Trophoblast cell (in vitro differentiated cells and primary cell): ENCODE data around the gene RPL13A.

Experiments used
- DNase-seq, 2 donors: peaks; one replicate each; pipeline ENCODE4 v3.0.0-alpha.2; 2016
- H2AFZ ChIP-seq: 2 replicates; pipeline ENCODE4 v1.6.1; 2013; ENCODE audit warnings: low read length, moderate library complexity, mild to moderate bottlenecking; ENCODE audit not compliant: insufficient read depth, poor library complexity
- H2AK5ac ChIP-seq: 2 replicates; pipeline ENCODE4 v1.6.1; 2013; ENCODE audit warnings: mild to moderate bottlenecking, low read length
- H2BK120ac ChIP-seq: 2 replicates; pipeline ENCODE4 v1.6.1; 2013; ENCODE audit warnings: low read length, mild to moderate bottlenecking, moderate library complexity; ENCODE audit not compliant: insufficient read depth, poor library complexity
- H2BK12ac ChIP-seq: 2 replicates; pipeline ENCODE4 v1.6.1; 2013; ENCODE audit warnings: mild to moderate bottlenecking, low read length, moderate library complexity
- H2BK5ac ChIP-seq: 2 replicates; pipeline ENCODE4 v1.6.1; 2013; ENCODE audit warnings: low read length, low read depth, moderate library complexity, mild to moderate bottlenecking; ENCODE audit not compliant: poor library complexity
- H3K14ac ChIP-seq: 2 replicates; pipeline ENCODE4 v1.6.1; 2013; ENCODE audit warnings: mild to moderate bottlenecking, low read length
- H3K18ac ChIP-seq: 2 replicates; pipeline ENCODE4 v1.6.1; 2013; ENCODE audit warnings: mild to moderate bottlenecking, low read length
- H3K23ac ChIP-seq: 2 replicates; pipeline ENCODE4 v1.6.1; 2013; ENCODE audit warnings: low read length
- H3K27ac ChIP-seq: 2 replicates; pipeline ENCODE4 v1.5.1; 2013; ENCODE audit warnings: low read depth, mild to moderate bottlenecking, inconsistent platforms, low read length, moderate library complexity
- H3K27me3 ChIP-seq: 2 replicates; pipeline ENCODE4 v1.6.1; 2013; ENCODE audit warnings: inconsistent platforms, mild to moderate bottlenecking, low read length, moderate library complexity; ENCODE audit not compliant: insufficient read depth
- H3K36me3 ChIP-seq, 2 experiments: 1 replicate in 1 of 2; 2 replicates in 1 of 2; pipeline ENCODE4 v1.6.1; 2013; ENCODE audit warnings: low read length in 2 of 2, mild to moderate bottlenecking in 2 of 2, moderate library complexity in 1 of 2; ENCODE audit not compliant: insufficient read depth in 2 of 2, control insufficient read depth in 1 of 2
- H3K4ac ChIP-seq: 2 replicates; pipeline ENCODE4 v1.6.1; 2013; ENCODE audit warnings: low read depth, mild to moderate bottlenecking, low read length, moderate library complexity
- H3K4me1 ChIP-seq, 2 experiments: 1 replicate in 1 of 2; 2 replicates in 1 of 2; pipeline ENCODE4 v1.6.1; 2013; ENCODE audit warnings: low read length in 2 of 2, mild to moderate bottlenecking in 2 of 2, moderate library complexity in 1 of 2; ENCODE audit not compliant: insufficient read depth in 2 of 2, control insufficient read depth in 1 of 2
- H3K4me2 ChIP-seq: 2 replicates; pipeline ENCODE4 v1.6.1; 2013; ENCODE audit warnings: inconsistent platforms, mild to moderate bottlenecking, low read length, moderate library complexity
- H3K4me3 ChIP-seq: 2 replicates; pipeline ENCODE4 v1.5.1; 2013; ENCODE audit warnings: mild to moderate bottlenecking, low read depth, low read length, inconsistent platforms
- H3K79me1 ChIP-seq: one replicate; pipeline ENCODE4 v1.6.1; 2013; ENCODE audit warnings: low read length
- H3K79me2 ChIP-seq: 2 replicates; pipeline ENCODE4 v1.6.1; 2013; ENCODE audit warnings: low read length, mild to moderate bottlenecking; ENCODE audit not compliant: control insufficient read depth, insufficient read depth, poor library complexity
- H3K9ac ChIP-seq: 2 replicates; pipeline ENCODE4 v1.6.1; 2013; ENCODE audit warnings: mild to moderate bottlenecking, low read length
- H3K9me3 ChIP-seq: 2 replicates; pipeline ENCODE4 v1.6.1; 2013; ENCODE audit warnings: low read depth, mild to moderate bottlenecking, control low read depth, inconsistent platforms, low read length; ENCODE audit not compliant: insufficient read depth
- H4K12ac ChIP-seq: 2 replicates; pipeline ENCODE4 v1.6.1; 2013; ENCODE audit warnings: low read depth, mild to moderate bottlenecking, low read length, moderate library complexity
- H4K8ac ChIP-seq: 2 replicates; pipeline ENCODE4 v1.6.1; 2013; ENCODE audit warnings: low read depth, mild to moderate bottlenecking, low read length, moderate library complexity
- H4K91ac ChIP-seq: one replicate; pipeline ENCODE4 v1.6.1; 2013; ENCODE audit warnings: low read depth, mild to moderate bottlenecking, low read length, moderate library complexity
- WGBS: extraction: QIAGEN DNeasy Blood & Tissue Kit; methylation state at CpG from one replicate; pipeline ENCODE4 v1.1.7; 2013; ENCODE audit warnings: missing lambda C conversion rate; ENCODE audit not compliant: insufficient read length, insufficient coverage; ENCODE audit errors: extremely low coverage; 5-methylcytosine and 5-hydroxymethylcytosine counted together

The RPL13A gene

GRCh38 chr19:49491030-49491803 lies 3.8 kb downstream of the RPL13A start:
- peaks cover 0 to 3% of the 10 kb centered on the region in 2 experiments for H3K4me1 ChIP-seq
- H3K9me3 ChIP-seq, result peaks cover 4% of the 10 kb centered on the region
- H3K18ac ChIP-seq, result no peak overlapping the region
- no peak overlapping the region for H2AK5ac ChIP-seq
- peak overlapping the region; percentile 21 for H4K8ac ChIP-seq
- no peak overlapping the region for H3K4me2 ChIP-seq
- H2BK120ac ChIP-seq, result no peak overlapping the region
- no peak overlapping the region for H4K12ac ChIP-seq
- peaks cover 13% of the 10 kb centered on the region for H3K79me1 ChIP-seq
- no peak overlapping the region for H2BK5ac ChIP-seq
- H3K36me3 ChIP-seq, result peaks cover 35 to 44% of the 10 kb centered on the region in 2 experiments
- peak overlapping the region; percentile 31 for H3K9ac ChIP-seq
- H2AFZ ChIP-seq, result no peak overlapping the region
- H3K4me3 ChIP-seq, result no peak overlapping the region
- no peak overlapping the region for H3K4ac ChIP-seq
- WGBS, result no CpG with 5 or more reads among the region's 17 CpGs
- no peak overlapping the region for H3K27ac ChIP-seq
- no peak overlapping the region for H3K23ac ChIP-seq
- H3K79me2 ChIP-seq, result peaks cover 17% of the 10 kb centered on the region
- no peak overlapping the region for H2BK12ac ChIP-seq
- no peak overlapping the region for H3K14ac ChIP-seq
- no peaks in the 10 kb centered on the region for H3K27me3 ChIP-seq
- DNase-seq, result no peak
- H4K91ac ChIP-seq, result no peak overlapping the region

- no peak overlapping the region for H3K9ac ChIP-seq
- H3K27ac ChIP-seq, result no peak overlapping the region
- H2AFZ ChIP-seq, result no peak overlapping the region
- no CpG with 5 or more reads among the region's 7 CpGs for WGBS
- no peak overlapping the region for H4K91ac ChIP-seq
- H3K79me1 ChIP-seq, result peaks cover 19% of the 10 kb centered on the region
- no peak overlapping the region for H2BK120ac ChIP-seq
- H3K4me1 ChIP-seq, result peaks cover 0 to 3% of the 10 kb centered on the region in 2 experiments
- no peak overlapping the region for H3K23ac ChIP-seq
- no peak overlapping the region for H2BK12ac ChIP-seq
- no peak overlapping the region for H4K8ac ChIP-seq
- H2BK5ac ChIP-seq, result no peak overlapping the region
- no peak overlapping the region for H3K4me2 ChIP-seq
- no peak for DNase-seq
- no peak overlapping the region for H3K18ac ChIP-seq
- H3K4me3 ChIP-seq, result no peak overlapping the region
- no peak overlapping the region for H3K4ac ChIP-seq
- peaks cover 4% of the 10 kb centered on the region for H3K9me3 ChIP-seq
- no peak overlapping the region for H4K12ac ChIP-seq
- no peaks in the 10 kb centered on the region for H3K27me3 ChIP-seq
- peaks cover 24% of the 10 kb centered on the region for H3K79me2 ChIP-seq
- H2AK5ac ChIP-seq, result no peak overlapping the region
- H3K14ac ChIP-seq, result no peak overlapping the region
- peaks cover 36 to 44% of the 10 kb centered on the region in 2 experiments for H3K36me3 ChIP-seq
Observed at GRCh38 chr19:49491804-49492572, 4.6 kb downstream of the RPL13A start.

- H2BK120ac ChIP-seq, result no peak overlapping the region
- no peak overlapping the region for H3K4me2 ChIP-seq
- no peak overlapping the region for H3K18ac ChIP-seq
- H2BK12ac ChIP-seq, result no peak overlapping the region
- no peak overlapping the region for H4K12ac ChIP-seq
- peaks cover 14% of the 10 kb centered on the region for H3K79me1 ChIP-seq
- no CpG with 5 or more reads among the region's 12 CpGs for WGBS
- H2BK5ac ChIP-seq, result no peak overlapping the region
- no peak overlapping the region for H2AK5ac ChIP-seq
- no peak overlapping the region for H3K27ac ChIP-seq
- no peak overlapping the region for H2AFZ ChIP-seq
- H4K91ac ChIP-seq, result no peak overlapping the region
- H3K23ac ChIP-seq, result no peak overlapping the region
- H3K4me1 ChIP-seq, result peaks cover 2 to 9% of the 10 kb centered on the region in 2 experiments
- H3K4me3 ChIP-seq, result no peak overlapping the region
- peak in 1 of 2 donors; percentile 48 for DNase-seq
- H3K9me3 ChIP-seq, result peaks cover 4% of the 10 kb centered on the region
- H3K9ac ChIP-seq, result no peak overlapping the region
- H3K79me2 ChIP-seq, result peaks cover 22% of the 10 kb centered on the region
- peaks cover 44 to 51% of the 10 kb centered on the region in 2 experiments for H3K36me3 ChIP-seq
- H3K4ac ChIP-seq, result no peak overlapping the region
- no peak overlapping the region for H3K14ac ChIP-seq
- H3K27me3 ChIP-seq, result no peaks in the 10 kb centered on the region
- H4K8ac ChIP-seq, result no peak overlapping the region
Observed at GRCh38 chr19:49492573-49493405, 5.4 kb downstream of the RPL13A start.

GRCh38 chr19:49496574-49497008 lies 9.2 kb downstream of the RPL13A start:
- Histone ChIP-seq H3K4me2 (peak overlapping the region; percentile 94), H3K23ac (no peak overlapping the region), H4K12ac (peak overlapping the region; percentile 88), H3K36me3 (peaks cover 35 to 46% of the 10 kb centered on the region in 2 experiments), H2AFZ (no peak overlapping the region), H3K4me3 (peak overlapping the region; percentile 81), H3K9me3 (no peaks in the 10 kb centered on the region), H3K4ac (peak overlapping the region; percentile 94), H3K79me2 (peaks cover 9% of the 10 kb centered on the region), H2AK5ac (peak overlapping the region; percentile 63), H3K14ac (peak overlapping the region; percentile 85), H4K91ac (peak overlapping the region; percentile 95), H3K27me3 (no peaks in the 10 kb centered on the region), H3K9ac (peak overlapping the region; percentile 98), H3K79me1 (peaks cover 9% of the 10 kb centered on the region), H3K18ac (peak overlapping the region; percentile 59), H3K27ac (peak overlapping the region; percentile 74), H4K8ac (peak overlapping the region; percentile 92), H3K4me1 (peaks cover 2 to 8% of the 10 kb centered on the region in 2 experiments), H2BK12ac (no peak overlapping the region), H2BK120ac (peak overlapping the region; percentile 79), H2BK5ac (peak overlapping the region; percentile 86)
- DNase-seq, result no peak
- no CpG with 5 or more reads among the region's 11 CpGs for WGBS
